ENCODE data around the gene GP2.

- TF ChIP-seq POLR2A (IDR thresholded peaks at IDR 0.05; ENCODE audit: low read depth, low read length) (no peak), TAF1 (IDR thresholded peaks at IDR 0.05; ENCODE audit: borderline replicate concordance, low read depth, low read length) (no peak), POLR2AphosphoS5 (IDR thresholded peaks at IDR 0.05; ENCODE audit: low read depth, low read length) (no peak)
Observed at GRCh38 chr16:20320178-20320577, 7.1 kb downstream of the GP2 start.

Measured in GM12892 (cell line).